Loucy (cell line): ENCODE measurements around the gene FCN3.

Source experiments
- EZH2phosphoT487 ChIP-seq: fragments of 200-600 bp; IDR thresholded peaks from 2 replicates; pipeline ENCODE4 v1.6.1; 2018; ENCODE audit warnings: antibody characterized with exemption, mild to moderate bottlenecking, moderate library complexity, borderline replicate concordance
- TF ChIP-seq, protein P1 (sequence below): fragments of 200-600 bp; sonication (generic); conservative IDR thresholded peaks from 2 replicates; pipeline ENCODE4 v1.5.1; 2014; ENCODE audit warnings: mild to moderate bottlenecking, antibody characterized with exemption, low read length

GRCh38 chr1:27400963-27401341 is 26.3 kb upstream of the FCN3 start:
- TF ChIP-seq, protein P1, sequence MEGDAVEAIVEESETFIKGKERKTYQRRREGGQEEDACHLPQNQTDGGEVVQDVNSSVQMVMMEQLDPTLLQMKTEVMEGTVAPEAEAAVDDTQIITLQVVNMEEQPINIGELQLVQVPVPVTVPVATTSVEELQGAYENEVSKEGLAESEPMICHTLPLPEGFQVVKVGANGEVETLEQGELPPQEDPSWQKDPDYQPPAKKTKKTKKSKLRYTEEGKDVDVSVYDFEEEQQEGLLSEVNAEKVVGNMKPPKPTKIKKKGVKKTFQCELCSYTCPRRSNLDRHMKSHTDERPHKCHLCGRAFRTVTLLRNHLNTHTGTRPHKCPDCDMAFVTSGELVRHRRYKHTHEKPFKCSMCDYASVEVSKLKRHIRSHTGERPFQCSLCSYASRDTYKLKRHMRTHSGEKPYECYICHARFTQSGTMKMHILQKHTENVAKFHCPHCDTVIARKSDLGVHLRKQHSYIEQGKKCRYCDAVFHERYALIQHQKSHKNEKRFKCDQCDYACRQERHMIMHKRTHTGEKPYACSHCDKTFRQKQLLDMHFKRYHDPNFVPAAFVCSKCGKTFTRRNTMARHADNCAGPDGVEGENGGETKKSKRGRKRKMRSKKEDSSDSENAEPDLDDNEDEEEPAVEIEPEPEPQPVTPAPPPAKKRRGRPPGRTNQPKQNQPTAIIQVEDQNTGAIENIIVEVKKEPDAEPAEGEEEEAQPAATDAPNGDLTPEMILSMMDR = no peak
- no peak for TF ChIP-seq EZH2phosphoT487
